ENCODE results near the gene VASH2. TPM values are rescaled to one million over a fixed set of nuclear protein-coding genes. Genes with fewer than 3 reads are reported as not detected.
"Not testable (repeated sequence)": the region's sequence is repeated elsewhere in the genome, so short reads cannot be mapped to it uniquely, and the experiment has no call there.

VASH2 gene
- total RNA-seq, 4 donors from 2014 or later: under 0.01 to 0.63 (median 0.35) TPM

- WGBS, 2 donors: 64 to 70% methylated on average over 8 to 10 of the region's 10 CpGs
- no peaks in the 10 kb centered on the region for H3K27me3 ChIP-seq
- H3K4me1 ChIP-seq: no peaks in the 10 kb centered on the region
- H3K9me3 ChIP-seq: no peaks in the 10 kb centered on the region
- no peak overlapping the region for H3K27ac ChIP-seq
- no peak overlapping the region for H3K4me3 ChIP-seq
- TF ChIP-seq POLR2A (IDR thresholded peaks at IDR 0.05) (no peak), EP300 (IDR thresholded peaks at IDR 0.05) (no peak), CTCF (IDR thresholded peaks at IDR 0.05) (no peak)
- no peaks in the 10 kb centered on the region for H3K36me3 ChIP-seq
- DNase-seq (ENCODE audit: low spot score in 2 of 2): no peak
These were observed 7.8 kb downstream of the VASH2 start for GRCh38 chr1:212958175-212958574.

GRCh38 chr1:212959266-212960220 lies 9.2 kb downstream of the VASH2 start:
- WGBS, 2 donors: 83 to 88% methylated on average over 16 to 18 of the region's 18 CpGs
- TF ChIP-seq CTCF (IDR thresholded peaks at IDR 0.05): no peak
- no peak for TF ChIP-seq EP300 (IDR thresholded peaks at IDR 0.05)
- TF ChIP-seq POLR2A (IDR thresholded peaks at IDR 0.05): no peak
- no peak overlapping the region for H3K27ac ChIP-seq

GRCh38 chr1:212960932-212961331 lies 10.6 kb downstream of the VASH2 start:
- no peak for TF ChIP-seq EP300 (IDR thresholded peaks at IDR 0.05)
- TF ChIP-seq POLR2A (IDR thresholded peaks at IDR 0.05): no peak
- no peak for TF ChIP-seq CTCF (IDR thresholded peaks at IDR 0.05)
- no peak overlapping the region for H3K27ac ChIP-seq
- no peaks in the 10 kb centered on the region for H3K9me3 ChIP-seq
- no peaks in the 10 kb centered on the region for H3K27me3 ChIP-seq
- no peaks in the 10 kb centered on the region for H3K4me1 ChIP-seq
- no peaks in the 10 kb centered on the region for H3K36me3 ChIP-seq
- H3K4me3 ChIP-seq: no peak overlapping the region
- WGBS, 2 donors: 77 to 97% methylated on average over 6 of the region's 6 CpGs
- no peak for DNase-seq (ENCODE audit: low spot score in 2 of 2)

More at GRCh38 chr1:212959266-212960220, 9.2 kb downstream of the VASH2 start:
- no peaks in the 10 kb centered on the region for H3K9me3 ChIP-seq
- no peaks in the 10 kb centered on the region for H3K36me3 ChIP-seq
- H3K4me1 ChIP-seq: no peaks in the 10 kb centered on the region
- H3K4me3 ChIP-seq: no peak overlapping the region
- no peaks in the 10 kb centered on the region for H3K27me3 ChIP-seq
- DNase-seq (ENCODE audit: low spot score in 2 of 2): no peak

GRCh38 chr1:212962509-212962908 lies 12.2 kb downstream of the VASH2 start:
- TF ChIP-seq CTCF (IDR thresholded peaks at IDR 0.05) (no peak), POLR2A (IDR thresholded peaks at IDR 0.05) (no peak), EP300 (IDR thresholded peaks at IDR 0.05) (no peak)
- no peaks in the 10 kb centered on the region for H3K36me3 ChIP-seq
- 82 to 85% methylated on average over 5 of the region's 5 CpGs for WGBS, 2 donors
- no peaks in the 10 kb centered on the region for H3K9me3 ChIP-seq
- no peak overlapping the region for H3K4me3 ChIP-seq
- H3K27me3 ChIP-seq: no peaks in the 10 kb centered on the region
- no peak overlapping the region for H3K27ac ChIP-seq
- H3K4me1 ChIP-seq: no peaks in the 10 kb centered on the region
- DNase-seq (ENCODE audit: low spot score in 2 of 2): no peak

GRCh38 chr1:212964102-212964501 lies 13.8 kb downstream of the VASH2 start:
- H3K36me3 ChIP-seq: no peaks in the 10 kb centered on the region
- no peaks in the 10 kb centered on the region for H3K4me1 ChIP-seq
- no peaks in the 10 kb centered on the region for H3K27me3 ChIP-seq
- no peak for DNase-seq (ENCODE audit: low spot score in 2 of 2)
- 91 to 100% methylated on average over 2 to 6 of the region's 6 CpGs for WGBS, 2 donors
- no peak overlapping the region for H3K4me3 ChIP-seq
- TF ChIP-seq CTCF (IDR thresholded peaks at IDR 0.05) (no peak), EP300 (IDR thresholded peaks at IDR 0.05) (no peak), POLR2A (IDR thresholded peaks at IDR 0.05) (no peak)
- no peak overlapping the region for H3K27ac ChIP-seq
- no peaks in the 10 kb centered on the region for H3K9me3 ChIP-seq

GRCh38 chr1:212964993-212965392 lies 14.7 kb downstream of the VASH2 start:
- DNase-seq (ENCODE audit: low spot score in 2 of 2): not testable (repeated sequence)
- WGBS, 2 donors: 92 to 100% methylated on average over 1 of the region's 1 CpG

More at GRCh38 chr1:212964993-212965392, 14.7 kb downstream of the VASH2 start:
- H3K9me3 ChIP-seq, H3K4me3 ChIP-seq, H3K36me3 ChIP-seq, H3K27ac ChIP-seq, H3K27me3 ChIP-seq, H3K4me1 ChIP-seq: not testable (repeated sequence)
